Memory B cell (primary cell): ENCODE results near the gene MYLK4.

ENCODE experiments used
- ATAC-seq: fragments of 150-1000 bp; cut with Tn5 transposase; 2 replicates; pipeline ENCODE4 v1.10.0; 2021; ENCODE audit warnings: low read depth, mild to moderate bottlenecking, moderate library complexity
- DNase-seq, 2 donors: peaks; one replicate each; pipeline ENCODE4 v3.0.0; 2022; ENCODE audit warnings: low spot score in 2 of 2
- H3K27ac Mint-ChIP-seq: one replicate; pipeline ENCODE4 v1.8.0; 2022; ENCODE audit warnings: mild to moderate bottlenecking, moderate library complexity, mixed read lengths
- H3K27me3 Mint-ChIP-seq: one replicate; pipeline ENCODE4 v1.8.0; 2022; ENCODE audit warnings: mixed read lengths
- H3K36me3 Mint-ChIP-seq: one replicate; pipeline ENCODE4 v1.8.0; 2022; ENCODE audit warnings: mild to moderate bottlenecking, mixed read lengths
- H3K4me1 Mint-ChIP-seq: one replicate; pipeline ENCODE4 v1.8.0; 2022; ENCODE audit warnings: mixed read lengths
- H3K4me3 Mint-ChIP-seq: one replicate; pipeline ENCODE4 v1.8.0; 2022; ENCODE audit warnings: mild to moderate bottlenecking, moderate library complexity, mixed read lengths
- H3K9me3 Mint-ChIP-seq: one replicate; pipeline ENCODE4 v1.8.0; 2022; ENCODE audit warnings: mixed read lengths

MYLK4 gene

GRCh38 chr6:2652611-2653010, 98.1 kb downstream of the MYLK4 start:
- Mint-ChIP-seq H3K27me3 (peaks cover 3% of the 10 kb centered on the region), H3K4me1 (peaks cover 4% of the 10 kb centered on the region), H3K4me3 (no peak overlapping the region), H3K27ac (no peak overlapping the region), H3K9me3 (peaks cover 6% of the 10 kb centered on the region), H3K36me3 (peaks cover 4% of the 10 kb centered on the region)
- no peak for DNase-seq
- ATAC-seq, result no peak

GRCh38 chr6:2651961-2652360, 98.8 kb downstream of the MYLK4 start:
- no peak for ATAC-seq
- Mint-ChIP-seq H3K36me3 (peaks cover 4% of the 10 kb centered on the region), H3K4me3 (no peak overlapping the region), H3K27me3 (peaks cover 3% of the 10 kb centered on the region), H3K9me3 (peaks cover 6% of the 10 kb centered on the region), H3K27ac (no peak overlapping the region), H3K4me1 (peaks cover 4% of the 10 kb centered on the region)
- no peak for DNase-seq

- DNase-seq (no peak), ATAC-seq (no peak)
- peaks cover 6% of the 10 kb centered on the region for H3K9me3 Mint-ChIP-seq
- peaks cover 5% of the 10 kb centered on the region for H3K27me3 Mint-ChIP-seq
- no peak overlapping the region for H3K4me3 Mint-ChIP-seq
- peaks cover under 1% of the 10 kb centered on the region for H3K4me1 Mint-ChIP-seq
- H3K36me3 Mint-ChIP-seq, result peaks cover 4% of the 10 kb centered on the region
- no peak overlapping the region for H3K27ac Mint-ChIP-seq
Observed at GRCh38 chr6:2651536-2651935, 99.2 kb downstream of the MYLK4 start.

- no peak for ATAC-seq
- no peaks in the 10 kb centered on the region for H3K36me3 Mint-ChIP-seq
- H3K4me3 Mint-ChIP-seq, result no peak overlapping the region
- H3K9me3 Mint-ChIP-seq, result peaks cover 4% of the 10 kb centered on the region
- no peak overlapping the region for H3K27ac Mint-ChIP-seq
- H3K27me3 Mint-ChIP-seq, result peaks cover 22% of the 10 kb centered on the region
- DNase-seq, result no peak
- peaks cover under 1% of the 10 kb centered on the region for H3K4me1 Mint-ChIP-seq
Observed at GRCh38 chr6:2646346-2646745, 104.4 kb downstream of the MYLK4 start.

- ATAC-seq (no peak), DNase-seq (no peak)
- Mint-ChIP-seq H3K36me3 (no peaks in the 10 kb centered on the region), H3K27me3 (peaks cover 30% of the 10 kb centered on the region), H3K9me3 (peaks cover 2% of the 10 kb centered on the region), H3K27ac (no peak overlapping the region), H3K4me1 (peaks cover 4% of the 10 kb centered on the region), H3K4me3 (no peak overlapping the region)
Observed at GRCh38 chr6:2643935-2644539, 106.7 kb downstream of the MYLK4 start.

- Mint-ChIP-seq H3K9me3 (peaks cover 2% of the 10 kb centered on the region), H3K4me3 (no peak overlapping the region), H3K36me3 (no peaks in the 10 kb centered on the region), H3K27ac (no peak overlapping the region), H3K27me3 (peaks cover 31% of the 10 kb centered on the region), H3K4me1 (peaks cover 4% of the 10 kb centered on the region)
- DNase-seq, result no peak
- ATAC-seq, result no peak
Observed at GRCh38 chr6:2643130-2643529, 107.6 kb downstream of the MYLK4 start.

- no peak for DNase-seq
- H3K9me3 Mint-ChIP-seq, result no peaks in the 10 kb centered on the region
- H3K27ac Mint-ChIP-seq, result no peak overlapping the region
- peaks cover 29% of the 10 kb centered on the region for H3K27me3 Mint-ChIP-seq
- peaks cover 4% of the 10 kb centered on the region for H3K4me1 Mint-ChIP-seq
- H3K4me3 Mint-ChIP-seq, result no peak overlapping the region
- no peaks in the 10 kb centered on the region for H3K36me3 Mint-ChIP-seq
- ATAC-seq, result no peak
Observed at GRCh38 chr6:2641044-2641725, 109.5 kb downstream of the MYLK4 start.

GRCh38 chr6:2640551-2640950, 110.2 kb downstream of the MYLK4 start:
- no peak for DNase-seq
- no peak for ATAC-seq
- no peak overlapping the region for H3K4me3 Mint-ChIP-seq
- H3K27ac Mint-ChIP-seq, result no peak overlapping the region
- no peaks in the 10 kb centered on the region for H3K9me3 Mint-ChIP-seq
- H3K27me3 Mint-ChIP-seq, result peaks cover 26% of the 10 kb centered on the region
- peaks cover 4% of the 10 kb centered on the region for H3K4me1 Mint-ChIP-seq
- no peaks in the 10 kb centered on the region for H3K36me3 Mint-ChIP-seq

GRCh38 chr6:2639896-2640295, 110.8 kb downstream of the MYLK4 start:
- Mint-ChIP-seq H3K36me3 (no peaks in the 10 kb centered on the region), H3K27ac (no peak overlapping the region), H3K4me1 (peaks cover 4% of the 10 kb centered on the region), H3K9me3 (no peaks in the 10 kb centered on the region), H3K27me3 (peaks cover 26% of the 10 kb centered on the region), H3K4me3 (no peak overlapping the region)
- ATAC-seq (no peak), DNase-seq (no peak)

- Mint-ChIP-seq H3K36me3 (no peaks in the 10 kb centered on the region), H3K27ac (no peak overlapping the region), H3K9me3 (no peaks in the 10 kb centered on the region), H3K4me3 (no peak overlapping the region), H3K4me1 (peaks cover 4% of the 10 kb centered on the region), H3K27me3 (peaks cover 24% of the 10 kb centered on the region)
- ATAC-seq (no peak), DNase-seq (no peak)
Observed at GRCh38 chr6:2639167-2639566, 111.6 kb downstream of the MYLK4 start.

- peaks cover 15% of the 10 kb centered on the region for H3K27me3 Mint-ChIP-seq
Observed at GRCh38 chr6:2636672-2637071, 114.0 kb downstream of the MYLK4 start.

GRCh38 chr6:2635911-2636310, 114.8 kb downstream of the MYLK4 start:
- Mint-ChIP-seq H3K36me3 (no peaks in the 10 kb centered on the region), H3K27ac (no peak overlapping the region), H3K4me1 (no peaks in the 10 kb centered on the region), H3K27me3 (peaks cover 10% of the 10 kb centered on the region), H3K9me3 (no peaks in the 10 kb centered on the region), H3K4me3 (no peak overlapping the region)
- no peak for DNase-seq
- ATAC-seq, result no peak

More at GRCh38 chr6:2636672-2637071, 114.0 kb downstream of the MYLK4 start:
- ATAC-seq (no peak), DNase-seq (no peak)
- Mint-ChIP-seq H3K36me3 (no peaks in the 10 kb centered on the region), H3K4me1 (peaks cover 4% of the 10 kb centered on the region), H3K4me3 (no peak overlapping the region), H3K27ac (no peak overlapping the region), H3K9me3 (no peaks in the 10 kb centered on the region)

GRCh38 chr6:2634139-2634964, 116.4 kb downstream of the MYLK4 start:
- H3K9me3 Mint-ChIP-seq, result no peaks in the 10 kb centered on the region
- H3K36me3 Mint-ChIP-seq, result no peaks in the 10 kb centered on the region
- ATAC-seq (peak; percentile 97), DNase-seq (peak; percentile 78 to 85)
- H3K27ac Mint-ChIP-seq, result no peak overlapping the region
- peak overlapping the region; percentile 77 for H3K4me3 Mint-ChIP-seq
- H3K4me1 Mint-ChIP-seq, result no peaks in the 10 kb centered on the region
- peaks cover 7% of the 10 kb centered on the region for H3K27me3 Mint-ChIP-seq

- no peak for ATAC-seq
- Mint-ChIP-seq H3K4me1 (no peaks in the 10 kb centered on the region), H3K27me3 (peaks cover 5% of the 10 kb centered on the region), H3K9me3 (no peaks in the 10 kb centered on the region), H3K36me3 (no peaks in the 10 kb centered on the region), H3K4me3 (peak overlapping the region; percentile 44), H3K27ac (no peak overlapping the region)
- DNase-seq, result no peak
Observed at GRCh38 chr6:2633736-2634135, 117.0 kb downstream of the MYLK4 start.
